ENCODE results near the gene WDR45B.
A peak's percentile ranks its signal among the peaks of the same experiment; 100 is the strongest.

WDR45B gene

DNA sequence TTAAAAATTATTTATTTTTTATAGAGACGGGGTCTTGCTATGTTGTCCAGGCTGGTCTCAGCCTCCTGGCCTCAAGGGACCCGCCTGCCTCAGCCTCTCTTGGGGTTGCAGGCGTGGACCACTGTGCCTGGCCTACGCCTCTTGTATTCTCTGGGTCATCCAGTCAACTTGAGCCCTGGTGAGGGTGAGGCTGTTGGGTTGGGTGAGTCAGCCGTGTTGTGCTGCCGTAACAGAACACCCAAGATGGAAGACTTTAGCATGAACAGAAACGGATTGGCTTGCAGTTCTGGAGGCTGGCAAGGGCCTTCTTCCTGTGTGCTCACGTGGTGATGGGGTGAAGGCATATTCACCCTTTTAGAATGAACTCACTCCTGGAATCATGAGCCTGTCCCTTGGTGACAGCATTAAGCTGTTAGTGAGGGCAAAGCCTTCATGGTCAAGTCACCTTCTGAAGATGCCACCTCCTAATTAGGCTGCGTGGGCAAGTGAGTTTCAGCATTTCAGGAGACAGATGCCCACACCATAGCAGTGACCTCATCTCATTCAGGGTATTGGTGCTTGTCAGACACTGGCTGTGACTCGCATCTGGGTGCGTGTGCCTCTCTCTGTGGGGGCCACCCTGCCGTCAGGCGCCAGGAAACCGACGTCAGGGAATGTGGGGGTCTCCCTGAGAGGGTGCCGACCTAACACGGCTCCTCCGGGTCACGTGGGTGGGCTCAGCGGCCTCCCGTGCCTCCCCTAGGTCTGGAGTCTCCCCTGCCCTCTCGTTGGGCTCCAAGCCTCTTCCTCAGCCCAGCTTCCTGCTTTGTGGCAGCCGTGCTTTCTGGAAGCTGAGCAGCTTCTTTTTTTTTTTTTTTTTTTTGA, 49.8 kb downstream of the WDR45B start:
- TF ChIP-seq ZFX (IDR thresholded peaks at IDR 0.05; ENCODE audit: borderline replicate concordance): no peak
- TF ChIP-seq, protein P1, sequence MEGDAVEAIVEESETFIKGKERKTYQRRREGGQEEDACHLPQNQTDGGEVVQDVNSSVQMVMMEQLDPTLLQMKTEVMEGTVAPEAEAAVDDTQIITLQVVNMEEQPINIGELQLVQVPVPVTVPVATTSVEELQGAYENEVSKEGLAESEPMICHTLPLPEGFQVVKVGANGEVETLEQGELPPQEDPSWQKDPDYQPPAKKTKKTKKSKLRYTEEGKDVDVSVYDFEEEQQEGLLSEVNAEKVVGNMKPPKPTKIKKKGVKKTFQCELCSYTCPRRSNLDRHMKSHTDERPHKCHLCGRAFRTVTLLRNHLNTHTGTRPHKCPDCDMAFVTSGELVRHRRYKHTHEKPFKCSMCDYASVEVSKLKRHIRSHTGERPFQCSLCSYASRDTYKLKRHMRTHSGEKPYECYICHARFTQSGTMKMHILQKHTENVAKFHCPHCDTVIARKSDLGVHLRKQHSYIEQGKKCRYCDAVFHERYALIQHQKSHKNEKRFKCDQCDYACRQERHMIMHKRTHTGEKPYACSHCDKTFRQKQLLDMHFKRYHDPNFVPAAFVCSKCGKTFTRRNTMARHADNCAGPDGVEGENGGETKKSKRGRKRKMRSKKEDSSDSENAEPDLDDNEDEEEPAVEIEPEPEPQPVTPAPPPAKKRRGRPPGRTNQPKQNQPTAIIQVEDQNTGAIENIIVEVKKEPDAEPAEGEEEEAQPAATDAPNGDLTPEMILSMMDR (IDR thresholded peaks at IDR 0.05): no peak
- no peak overlapping the region for H3K27ac ChIP-seq

DNA sequence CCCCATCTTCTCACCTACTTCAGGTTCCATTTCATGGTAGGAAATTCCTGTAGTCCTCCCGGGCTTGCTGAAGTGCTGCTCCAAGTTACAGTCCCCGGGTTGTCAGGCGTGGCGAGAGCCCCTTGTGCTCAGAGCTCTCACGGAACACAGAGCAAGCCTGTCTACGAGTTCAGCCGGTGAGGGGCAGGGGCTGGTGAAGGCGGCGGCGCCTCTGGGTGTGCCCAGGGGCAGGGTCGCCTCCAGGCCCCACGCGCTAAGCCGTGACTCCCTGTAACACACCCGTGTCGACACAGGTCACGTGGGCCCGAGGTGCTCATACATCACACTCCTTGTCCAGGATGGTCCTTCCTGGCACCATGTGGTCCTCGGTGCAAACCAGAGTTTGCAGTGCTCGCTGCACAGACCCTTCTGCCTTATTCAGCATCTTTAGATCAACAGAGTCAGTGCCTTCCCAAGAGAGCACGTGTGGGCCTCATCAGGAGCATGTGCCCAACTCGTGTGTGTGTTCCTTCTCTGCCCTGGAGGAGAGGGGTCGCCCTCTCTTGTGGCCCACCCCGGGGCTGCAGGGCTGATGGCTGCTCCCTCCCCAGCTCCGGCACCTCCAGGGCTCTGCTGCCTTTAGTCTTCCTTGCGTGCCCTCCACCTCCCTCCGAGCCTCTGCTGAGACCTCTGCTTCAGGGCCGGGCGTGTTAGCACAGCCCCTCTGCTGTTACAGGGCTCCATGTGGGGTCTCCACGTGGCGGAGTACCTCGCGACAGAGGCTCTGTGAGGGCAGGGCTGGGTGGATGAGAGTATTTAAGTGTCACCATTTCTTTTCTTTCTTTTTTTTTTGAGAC, 51.2 kb downstream of the WDR45B start:
- H3K27ac ChIP-seq: no peak overlapping the region
- TF ChIP-seq ZFX (IDR thresholded peaks at IDR 0.05; ENCODE audit: borderline replicate concordance): no peak
- TF ChIP-seq, protein P1 (IDR thresholded peaks at IDR 0.05): no peak

DNA sequence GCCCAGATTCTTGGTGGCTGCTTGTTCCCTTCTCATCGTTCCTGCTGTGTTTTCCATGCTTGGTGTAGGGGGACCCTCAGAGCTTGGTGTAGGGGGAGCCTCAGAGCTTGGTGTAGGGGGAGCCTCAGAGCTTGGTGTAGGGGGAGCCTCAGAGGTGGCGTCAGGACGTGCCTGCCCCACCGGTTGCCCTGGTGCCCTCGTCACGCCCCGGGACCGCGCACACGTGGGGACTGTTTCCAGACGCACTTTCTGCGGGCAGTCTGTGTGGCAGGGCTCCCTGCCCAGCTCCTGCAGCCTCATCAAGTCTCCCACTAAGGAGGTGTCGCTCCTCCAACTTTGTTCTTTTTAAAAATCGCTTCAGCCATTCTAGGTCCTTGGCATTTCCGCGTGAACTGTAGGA, 51.9 kb downstream of the WDR45B start:
- TF ChIP-seq, protein P1 (IDR thresholded peaks at IDR 0.05): no peak
- TF ChIP-seq ZFX (IDR thresholded peaks at IDR 0.05; ENCODE audit: borderline replicate concordance): no peak
- H3K27ac ChIP-seq: no peak overlapping the region

DNA sequence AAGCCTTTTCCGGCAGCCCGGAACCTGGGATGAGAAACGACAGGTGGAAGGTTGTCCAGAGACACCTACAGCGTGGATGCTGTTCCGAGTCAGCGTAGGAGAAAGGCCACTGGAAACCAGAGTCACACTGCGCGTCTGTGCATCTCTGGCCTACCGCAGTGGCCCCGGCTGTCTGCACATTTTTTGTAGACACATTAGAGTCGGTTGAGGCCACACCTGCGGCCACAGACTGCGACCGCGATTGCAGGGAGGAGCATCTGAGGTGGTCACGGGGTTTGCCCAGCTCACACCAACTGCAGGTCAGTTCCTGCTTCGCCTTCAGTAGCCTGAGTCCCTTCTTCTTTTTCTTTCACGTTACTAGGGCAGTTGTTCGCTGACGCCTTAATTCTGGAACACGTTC, 52.4 kb downstream of the WDR45B start:
- TF ChIP-seq, protein P1 (IDR thresholded peaks at IDR 0.05): no peak
- no peak for TF ChIP-seq ZFX (IDR thresholded peaks at IDR 0.05; ENCODE audit: borderline replicate concordance)
- no peak overlapping the region for H3K27ac ChIP-seq

DNA sequence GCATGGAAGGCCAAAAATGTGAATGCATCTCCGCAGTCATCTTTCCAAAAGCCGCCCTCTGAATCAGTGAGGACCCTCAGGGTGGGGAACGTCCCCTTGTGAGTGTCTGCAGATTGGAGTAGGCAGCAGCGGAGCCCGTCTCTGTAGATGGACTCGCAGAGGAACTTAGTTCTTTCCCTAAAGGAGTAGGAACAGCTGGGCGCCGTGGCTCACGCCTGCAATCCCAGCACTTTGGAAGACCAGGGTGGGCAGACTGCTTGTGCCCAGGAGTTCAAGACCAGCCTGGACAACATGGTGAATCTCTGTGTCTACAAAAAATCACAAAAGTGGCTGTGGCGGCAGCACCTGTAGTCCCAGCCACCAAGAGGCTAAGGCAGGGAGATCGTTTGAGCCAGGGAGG, 53.7 kb downstream of the WDR45B start:
- no peak overlapping the region for H3K27ac ChIP-seq
- no peak for TF ChIP-seq ZFX (IDR thresholded peaks at IDR 0.05; ENCODE audit: borderline replicate concordance)
- TF ChIP-seq, protein P1 (IDR thresholded peaks at IDR 0.05): no peak

DNA sequence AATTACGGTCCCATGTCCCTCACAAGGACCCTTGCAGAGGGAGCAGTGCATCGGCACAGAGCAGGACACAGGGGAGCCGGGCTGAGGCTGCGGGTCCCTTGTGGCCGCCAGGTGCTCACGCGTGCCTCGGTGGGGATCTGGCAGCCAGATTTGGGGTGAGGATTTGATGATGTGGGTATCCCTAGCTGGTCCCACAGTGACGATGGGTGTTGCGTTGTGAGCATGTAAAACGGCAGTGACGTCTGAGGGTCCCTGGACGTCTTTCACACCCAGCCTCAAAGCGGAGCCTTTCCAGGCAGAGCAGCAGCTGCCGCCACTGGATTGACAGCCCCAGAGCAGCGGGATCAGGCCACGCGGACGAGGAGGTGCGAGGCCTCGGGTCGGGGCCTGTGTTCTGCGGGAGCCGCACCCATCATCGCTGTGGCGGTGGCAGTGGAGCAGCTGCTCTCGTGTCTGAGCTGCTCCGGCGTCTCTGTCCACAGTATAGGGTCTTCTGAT, 54.6 kb downstream of the WDR45B start:
- TF ChIP-seq, protein P1 (IDR thresholded peaks at IDR 0.05): no peak
- TF ChIP-seq ZFX (IDR thresholded peaks at IDR 0.05; ENCODE audit: borderline replicate concordance): no peak
- H3K27ac ChIP-seq: peak overlapping the region; percentile 88
